NCI-H2227 (cell line): ENCODE results near the gene KCTD3.

Experiments
- DNase-seq: peaks from one replicate; lab custom pipeline; 2025; ENCODE audit not compliant: unreplicated experiment; lab: John Stamatoyannopoulos, UW

KCTD3 gene

GRCh38 chr1:215605011-215605621 lies 38.0 kb downstream of the KCTD3 start:
- DNase-seq = no peak

- no peak for DNase-seq
Observed at GRCh38 chr1:215606036-215606435, 38.9 kb downstream of the KCTD3 start.

- peak; percentile 7 for DNase-seq
Observed at GRCh38 chr1:215606564-215607168, 39.6 kb downstream of the KCTD3 start.

GRCh38 chr1:215607412-215607811 lies 40.3 kb downstream of the KCTD3 start:
- no peak for DNase-seq

- DNase-seq = no peak
Observed at GRCh38 chr1:215608646-215609045, 41.5 kb downstream of the KCTD3 start.

GRCh38 chr1:215612391-215612790 lies 45.3 kb downstream of the KCTD3 start:
- no peak for DNase-seq

- no peak for DNase-seq
Observed at GRCh38 chr1:215617979-215618378, 50.9 kb downstream of the KCTD3 start.

- no peak for DNase-seq
Observed at GRCh38 chr1:215623162-215623561, 56.1 kb downstream of the KCTD3 start.

- no peak for DNase-seq
Observed at GRCh38 chr1:215625949-215626348, 58.8 kb downstream of the KCTD3 start.

- no peak for DNase-seq
Observed at GRCh38 chr1:215631040-215631439, 63.9 kb downstream of the KCTD3 start.

- DNase-seq = peak; percentile 52
Observed at GRCh38 chr1:215631489-215631888, 64.4 kb downstream of the KCTD3 start.

- DNase-seq = no peak
Observed at GRCh38 chr1:215635827-215636226, 68.7 kb downstream of the KCTD3 start.

- DNase-seq = no peak
Observed at GRCh38 chr1:215636258-215636965, 69.3 kb downstream of the KCTD3 start.

- DNase-seq = no peak
Observed at GRCh38 chr1:215637041-215637573, 70.0 kb downstream of the KCTD3 start.

GRCh38 chr1:215640429-215641148 lies 73.5 kb downstream of the KCTD3 start:
- DNase-seq = no peak

- DNase-seq = no peak
Observed at GRCh38 chr1:215643592-215644321, 76.7 kb downstream of the KCTD3 start.

- DNase-seq = no peak
Observed at GRCh38 chr1:215645182-215645581, 78.1 kb downstream of the KCTD3 start.

- DNase-seq = no peak
Observed at GRCh38 chr1:215645861-215646260, 78.8 kb downstream of the KCTD3 start.

GRCh38 chr1:215647738-215648137 lies 80.6 kb downstream of the KCTD3 start:
- DNase-seq = no peak

- DNase-seq = no peak
Observed at GRCh38 chr1:215648957-215649356, 81.9 kb downstream of the KCTD3 start.
